Muscle layer of colon (tissue), 2 donors: ENCODE data around the gene CTNNA2.
"Not testable (repeated sequence)": the region's sequence is repeated elsewhere in the genome, so short reads cannot be mapped to it uniquely, and the experiment has no call there.

Experiments
- H3K27ac ChIP-seq: one replicate; pipeline ENCODE4 v1.7.0; 2013; ENCODE audit warnings: low read depth, mild to moderate bottlenecking, low read length, moderate library complexity
- H3K27me3 ChIP-seq, 2 donors: one replicate each; pipeline ENCODE4 v1.7.0; 2013; ENCODE audit warnings: low read length in 2 of 2, mild to moderate bottlenecking in 2 of 2; ENCODE audit not compliant: insufficient read depth in 2 of 2, control insufficient read depth in 1 of 2
- H3K36me3 ChIP-seq: one replicate; pipeline ENCODE4 v1.7.0; 2013; ENCODE audit warnings: mild to moderate bottlenecking, low read length; ENCODE audit not compliant: insufficient read depth
- H3K4me1 ChIP-seq: one replicate; pipeline ENCODE4 v1.7.0; 2013; ENCODE audit warnings: mild to moderate bottlenecking, low read length; ENCODE audit not compliant: insufficient read depth
- H3K4me3 ChIP-seq, 2 donors: one replicate each; pipeline ENCODE4 v1.7.0; 2013; ENCODE audit warnings: low read length in 2 of 2, low read depth in 1 of 2, mild to moderate bottlenecking in 1 of 2, moderate library complexity in 1 of 2
- H3K9ac ChIP-seq: one replicate; pipeline ENCODE4 v1.7.0; 2013; ENCODE audit warnings: low read length
- H3K9me3 ChIP-seq: one replicate; pipeline ENCODE4 v1.7.0; 2013; ENCODE audit warnings: mild to moderate bottlenecking, low read length
- donor health status: abdominal sarcoma.
- donor health status: Adenocarcinoma of cecum.

Gene CTNNA2

GRCh38 chr2:80070587-80070986 is 557.7 kb downstream of the CTNNA2 start:
- Histone ChIP-seq H3K36me3 (no peaks in the 10 kb centered on the region), H3K4me3 (no peak overlapping the region), H3K4me1 (no peaks in the 10 kb centered on the region), H3K27ac (no peak overlapping the region), H3K27me3 (no peaks in the 10 kb centered on the region), H3K9me3 (no peaks in the 10 kb centered on the region), H3K9ac (no peak overlapping the region)

GRCh38 chr2:80071941-80072340 is 559.1 kb downstream of the CTNNA2 start:
- Histone ChIP-seq H3K4me3 (no peak overlapping the region), H3K27ac (no peak overlapping the region), H3K36me3 (no peaks in the 10 kb centered on the region), H3K9me3 (no peaks in the 10 kb centered on the region), H3K9ac (no peak overlapping the region), H3K4me1 (no peaks in the 10 kb centered on the region), H3K27me3 (no peaks in the 10 kb centered on the region)

GRCh38 chr2:80073134-80073561 is 560.3 kb downstream of the CTNNA2 start:
- H3K27me3 ChIP-seq, result no peaks in the 10 kb centered on the region
- no peak overlapping the region for H3K9ac ChIP-seq
- H3K4me3 ChIP-seq, result no peak overlapping the region
- no peaks in the 10 kb centered on the region for H3K36me3 ChIP-seq
- H3K9me3 ChIP-seq, result no peaks in the 10 kb centered on the region
- H3K4me1 ChIP-seq, result no peaks in the 10 kb centered on the region
- H3K27ac ChIP-seq, result no peak overlapping the region

GRCh38 chr2:80074321-80075070 is 561.6 kb downstream of the CTNNA2 start:
- Histone ChIP-seq H3K36me3 (no peaks in the 10 kb centered on the region), H3K9ac (no peak overlapping the region), H3K4me3 (no peak overlapping the region), H3K9me3 (no peaks in the 10 kb centered on the region), H3K27me3 (no peaks in the 10 kb centered on the region), H3K4me1 (no peaks in the 10 kb centered on the region), H3K27ac (no peak overlapping the region)

- H3K27ac ChIP-seq, result no peak overlapping the region
- no peak overlapping the region for H3K9ac ChIP-seq
- H3K4me1 ChIP-seq, result no peaks in the 10 kb centered on the region
- no peaks in the 10 kb centered on the region for H3K36me3 ChIP-seq
- H3K9me3 ChIP-seq, result no peaks in the 10 kb centered on the region
- no peak overlapping the region for H3K4me3 ChIP-seq
- no peaks in the 10 kb centered on the region for H3K27me3 ChIP-seq
Observed at GRCh38 chr2:80075719-80076118, 562.9 kb downstream of the CTNNA2 start.

- H3K4me1 ChIP-seq, result no peaks in the 10 kb centered on the region
- no peak overlapping the region for H3K9ac ChIP-seq
- no peak overlapping the region for H3K27ac ChIP-seq
- no peak overlapping the region for H3K4me3 ChIP-seq
- H3K27me3 ChIP-seq, result no peaks in the 10 kb centered on the region
- H3K9me3 ChIP-seq, result no peaks in the 10 kb centered on the region
- H3K36me3 ChIP-seq, result no peaks in the 10 kb centered on the region
Observed at GRCh38 chr2:80078290-80079036, 565.6 kb downstream of the CTNNA2 start.

GRCh38 chr2:80080957-80081356 is 568.1 kb downstream of the CTNNA2 start:
- no peak overlapping the region for H3K27ac ChIP-seq
- H3K9me3 ChIP-seq, result no peaks in the 10 kb centered on the region
- no peak overlapping the region for H3K9ac ChIP-seq
- H3K4me3 ChIP-seq, result no peak overlapping the region
- no peaks in the 10 kb centered on the region for H3K4me1 ChIP-seq
- H3K27me3 ChIP-seq, result no peaks in the 10 kb centered on the region
- H3K36me3 ChIP-seq, result no peaks in the 10 kb centered on the region

GRCh38 chr2:80086831-80087230 is 574.0 kb downstream of the CTNNA2 start:
- H3K9me3 ChIP-seq, result no peaks in the 10 kb centered on the region
- H3K36me3 ChIP-seq, result no peaks in the 10 kb centered on the region
- H3K4me1 ChIP-seq, result no peaks in the 10 kb centered on the region
- no peak overlapping the region for H3K27ac ChIP-seq
- H3K4me3 ChIP-seq, result no peak overlapping the region
- H3K9ac ChIP-seq, result no peak overlapping the region
- H3K27me3 ChIP-seq, result no peaks in the 10 kb centered on the region

GRCh38 chr2:80091237-80091636 is 578.4 kb downstream of the CTNNA2 start:
- H3K4me1 ChIP-seq, result no peaks in the 10 kb centered on the region
- H3K9ac ChIP-seq, result no peak overlapping the region
- no peak overlapping the region for H3K4me3 ChIP-seq
- H3K36me3 ChIP-seq, result no peaks in the 10 kb centered on the region
- H3K9me3 ChIP-seq, result no peaks in the 10 kb centered on the region
- no peak overlapping the region for H3K27ac ChIP-seq
- H3K27me3 ChIP-seq, result no peaks in the 10 kb centered on the region

GRCh38 chr2:80092474-80092873 is 579.6 kb downstream of the CTNNA2 start:
- H3K4me3 ChIP-seq, result no peak overlapping the region
- H3K9ac ChIP-seq, result no peak overlapping the region
- no peak overlapping the region for H3K27ac ChIP-seq
- no peaks in the 10 kb centered on the region for H3K27me3 ChIP-seq
- no peaks in the 10 kb centered on the region for H3K36me3 ChIP-seq
- no peaks in the 10 kb centered on the region for H3K4me1 ChIP-seq
- H3K9me3 ChIP-seq, result no peaks in the 10 kb centered on the region

- H3K4me1 ChIP-seq, H3K27ac ChIP-seq: not testable (repeated sequence)
Observed at GRCh38 chr2:80098503-80098902, 585.7 kb downstream of the CTNNA2 start.

GRCh38 chr2:80102026-80102425 is 589.2 kb downstream of the CTNNA2 start:
- H3K27me3 ChIP-seq, result no peaks in the 10 kb centered on the region
- H3K36me3 ChIP-seq, result no peaks in the 10 kb centered on the region
- H3K27ac ChIP-seq, result no peak overlapping the region
- H3K9me3 ChIP-seq, result no peaks in the 10 kb centered on the region
- H3K4me1 ChIP-seq, result no peaks in the 10 kb centered on the region
- H3K4me3 ChIP-seq, result no peak overlapping the region
- no peak overlapping the region for H3K9ac ChIP-seq

More at GRCh38 chr2:80098503-80098902, 585.7 kb downstream of the CTNNA2 start:
- H3K9ac ChIP-seq, H3K27me3 ChIP-seq, H3K4me3 ChIP-seq, H3K36me3 ChIP-seq, H3K9me3 ChIP-seq: not testable (repeated sequence)
